H1 (cell line): Measurements from ENCODE around the gene MED16. TPM values are rescaled to one million over a fixed set of nuclear protein-coding genes. Genes with fewer than 3 reads are reported as not detected.

Experiments used
- CTCF ChIA-PET: fragments of 300-600 bp; sonication (Branson Sonifier 250); formaldehyde crosslinking; loops from one replicate; lab custom pipeline; 2021; ENCODE audit not compliant: partially characterized antibody; lab: Charles Lee
- POLR2A ChIA-PET: fragments of 300-600 bp; sonication (Branson Sonifier 250); formaldehyde crosslinking; loops from one replicate; lab custom pipeline; 2021; ENCODE audit warnings: inconsistent platforms; ENCODE audit not compliant: partially characterized antibody; lab: Charles Lee
- DNase-seq, 2 experiments: peaks; one replicate each; pipeline versions ENCODE4 v3.0.0 to v3.0.0-alpha.2; 2010 to 2022; ENCODE audit warnings: low spot score in 2 of 2, low read depth in 1 of 2, mixed read lengths in 1 of 2
- FAIRE-seq: peaks from 2 replicates; lab custom pipeline; 2011; peaks lifted over from hg19 to GRCh38; lab: Jason Lieb, UNC
- H2AFZ ChIP-seq: 2 replicates; pipeline ENCODE4 v1.8.1; 2012; ENCODE audit warnings: low read length, inconsistent platforms
- H2AK5ac ChIP-seq: 2 replicates; pipeline ENCODE4 v1.6.1; 2013; ENCODE audit warnings: low read depth, low read length
- H2BK120ac ChIP-seq: replicated peaks from 2 replicates; pipeline ENCODE3; 2013; ENCODE audit warnings: low read depth, low read length, inconsistent platforms
- H2BK12ac ChIP-seq: 2 replicates; pipeline ENCODE4 v1.6.1; 2013; ENCODE audit warnings: low read depth, low read length
- H2BK15ac ChIP-seq: 2 replicates; pipeline ENCODE4 v1.6.1; 2013; ENCODE audit warnings: low read length
- H2BK20ac ChIP-seq: 2 replicates; pipeline ENCODE4 v1.6.1; 2013; ENCODE audit warnings: low read length
- H2BK5ac ChIP-seq: 2 replicates; pipeline ENCODE4 v1.6.1; 2013; ENCODE audit warnings: low read depth, low read length
- H3K14ac ChIP-seq: 2 replicates; pipeline ENCODE4 v1.6.1; 2013; ENCODE audit warnings: inconsistent platforms; ENCODE audit not compliant: insufficient read length
- H3K18ac ChIP-seq: 2 replicates; pipeline ENCODE4 v1.6.1; 2013; ENCODE audit warnings: low read length; ENCODE audit errors: extremely low read depth
- H3K23ac ChIP-seq: 2 replicates; pipeline ENCODE4 v1.6.1; 2013; ENCODE audit warnings: inconsistent platforms; ENCODE audit not compliant: insufficient read length
- H3K23me2 ChIP-seq: 2 replicates; pipeline ENCODE4 v1.6.1; 2013; ENCODE audit warnings: low read depth, low read length
- H3K27ac ChIP-seq: 2 replicates; pipeline ENCODE4 v1.6.1; 2011; ENCODE audit warnings: low read depth, low read length, inconsistent platforms
- H3K27me3 ChIP-seq, 4 experiments: replicated peaks in 1 of 4; 1 replicate in 1 of 4; 2 replicates in 3 of 4; pipeline versions ENCODE4 v1.6.1 to v1.8.1; 2011 to 2013; ENCODE audit warnings: low read length in 3 of 4, mild to moderate bottlenecking in 3 of 4, inconsistent platforms in 2 of 4, mixed read lengths in 2 of 4, moderate library complexity in 1 of 4; ENCODE audit not compliant: control insufficient read depth in 3 of 4, insufficient read depth in 3 of 4; ENCODE audit errors: extremely low read depth in 1 of 4
- H3K36me3 ChIP-seq, 4 experiments: 2 replicates each; pipeline versions ENCODE4 v1.6.1 to v1.8.1; 2011 to 2013; ENCODE audit warnings: mild to moderate bottlenecking in 4 of 4, low read length in 3 of 4, moderate library complexity in 2 of 4, control low read depth in 1 of 4, inconsistent platforms in 1 of 4; ENCODE audit not compliant: insufficient read depth in 4 of 4, control insufficient read depth in 2 of 4
- H3K4ac ChIP-seq: replicated peaks from 2 replicates; pipeline ENCODE3; 2013; ENCODE audit warnings: low read length, low read depth, mixed read lengths, inconsistent platforms; ENCODE audit not compliant: insufficient read length
- H3K4me1 ChIP-seq, 4 experiments: replicated peaks in 1 of 4; 1 replicate in 1 of 4; 2 replicates in 3 of 4; pipeline versions ENCODE4 v1.6.1 to v1.8.1; 2011 to 2013; ENCODE audit warnings: low read length in 3 of 4, inconsistent platforms in 2 of 4, mixed read lengths in 1 of 4; ENCODE audit not compliant: insufficient read depth in 4 of 4, control insufficient read depth in 3 of 4
- H3K4me2 ChIP-seq, 2 experiments: 2 replicates each; pipeline versions ENCODE4 v1.6.1 to v1.8.1; 2011 to 2013; ENCODE audit warnings: low read depth in 2 of 2, low read length in 2 of 2, control low read depth in 1 of 2, inconsistent platforms in 1 of 2, mild to moderate bottlenecking in 1 of 2; ENCODE audit not compliant: insufficient read depth in 1 of 2
- H3K4me3 ChIP-seq, 4 experiments: fragments of 200-600, 300-600 bp in 1 of 4; sonication (generic), shearing (Covaris generic), sonication (Bioruptor Twin) in 1 of 4; 2 replicates each; pipeline versions ENCODE4 v1.5.1 to v1.8.1; 2011 to 2016; ENCODE audit warnings: low read length in 4 of 4, low read depth in 3 of 4, control low read depth in 2 of 4, inconsistent platforms in 2 of 4, mild to moderate bottlenecking in 2 of 4, mixed read lengths in 1 of 4, moderate library complexity in 1 of 4; ENCODE audit not compliant: insufficient read depth in 2 of 4; ENCODE audit errors: extremely low read depth in 1 of 4
- H3K56ac ChIP-seq: replicated peaks from 2 replicates; pipeline ENCODE3; 2013; ENCODE audit warnings: low read depth, mild to moderate bottlenecking, mixed read lengths, low read length, inconsistent platforms; ENCODE audit not compliant: insufficient read length
- H3K79me1 ChIP-seq: 2 replicates; pipeline ENCODE4 v1.6.1; 2013; ENCODE audit warnings: low read depth, low read length, control low read depth
- H3K79me2 ChIP-seq, 2 experiments: 2 replicates each; pipeline versions ENCODE4 v1.6.1 to v1.8.1; 2012 to 2013; ENCODE audit warnings: low read length in 2 of 2, mild to moderate bottlenecking in 2 of 2, inconsistent platforms in 1 of 2; ENCODE audit not compliant: insufficient read depth in 2 of 2, control insufficient read depth in 1 of 2
- H3K9ac ChIP-seq, 4 experiments: replicated peaks in 1 of 4; 1 replicate in 1 of 4; 2 replicates in 3 of 4; pipeline versions ENCODE4 v1.6.1 to v1.8.1; 2011 to 2013; ENCODE audit warnings: low read depth in 3 of 4, low read length in 3 of 4, control low read depth in 2 of 4, mild to moderate bottlenecking in 2 of 4, moderate library complexity in 2 of 4, inconsistent platforms in 1 of 4; ENCODE audit errors: extremely low read depth in 1 of 4
- H3K9me3 ChIP-seq, 2 experiments: 2 replicates each; pipeline versions ENCODE4 v1.6.1 to v1.8.1; 2012 to 2013; ENCODE audit warnings: mild to moderate bottlenecking in 2 of 2, moderate library complexity in 2 of 2, control low read depth in 1 of 2, inconsistent platforms in 1 of 2, low read depth in 1 of 2, low read length in 1 of 2, mixed read lengths in 1 of 2; ENCODE audit not compliant: insufficient read depth in 2 of 2
- H4K20me1 ChIP-seq, 2 experiments: replicated peaks in 1 of 2; 2 replicates each; pipeline versions ENCODE3 to v1.8.1; 2011 to 2013; ENCODE audit warnings: inconsistent platforms in 2 of 2, low read length in 2 of 2, mild to moderate bottlenecking in 1 of 2; ENCODE audit not compliant: insufficient read depth in 2 of 2, control insufficient read depth in 1 of 2
- H4K5ac ChIP-seq: 2 replicates; pipeline ENCODE4 v1.6.1; 2013; ENCODE audit warnings: low read length, low read depth, mixed read lengths, inconsistent platforms; ENCODE audit not compliant: insufficient read length
- H4K8ac ChIP-seq: 2 replicates; pipeline ENCODE4 v1.8.0; 2013; ENCODE audit warnings: mild to moderate bottlenecking, moderate library complexity, low read length, inconsistent platforms; ENCODE audit not compliant: insufficient read depth; ENCODE audit errors: extremely low read depth
- H4K91ac ChIP-seq: replicated peaks from 2 replicates; pipeline ENCODE3; 2013; ENCODE audit warnings: low read length, mixed read lengths, inconsistent platforms; ENCODE audit not compliant: insufficient read length
- ASH2L ChIP-seq: fragments of 200-600, 300-600 bp; sonication (generic); IDR thresholded peaks from one replicate; pipeline ENCODE4 v1.7.1; 2017; ENCODE audit warnings: low read length
- BACH1 ChIP-seq: IDR thresholded peaks from 2 replicates; pipeline ENCODE4 v1.6.1; 2012; ENCODE audit warnings: low read length, improper control_type of control experiment
- BRCA1 ChIP-seq: IDR thresholded peaks from 2 replicates; pipeline ENCODE4 v1.6.1; 2012; ENCODE audit warnings: low read depth, low read length, improper control_type of control experiment
- CHD1 ChIP-seq: IDR thresholded peaks from 2 replicates; pipeline ENCODE4 v1.6.1; 2012; ENCODE audit warnings: low read depth, low read length, improper control_type of control experiment
- HDAC6 ChIP-seq: IDR thresholded peaks from one replicate; pipeline ENCODE4 v1.7.1; 2012; ENCODE audit warnings: low read depth, mild to moderate bottlenecking, inconsistent platforms, low read length, moderate library complexity
- MAFK ChIP-seq: IDR thresholded peaks from 2 replicates; pipeline ENCODE4 v1.6.1; 2012; ENCODE audit warnings: low read depth, mild to moderate bottlenecking, improper control_type of control experiment, low read length
- PHF8 ChIP-seq: fragments of 200-600 bp; sonication (generic); conservative IDR thresholded peaks from 2 replicates; pipeline ENCODE4 v1.7.1; 2012; ENCODE audit warnings: low read depth, mild to moderate bottlenecking, inconsistent platforms, low read length, moderate library complexity
- POU5F1 ChIP-seq: IDR thresholded peaks from 2 replicates; pipeline ENCODE4 v1.6.1; 2011; ENCODE audit warnings: low read depth, mild to moderate bottlenecking, low read length, moderate library complexity
- RBBP5 ChIP-seq: IDR thresholded peaks from 2 replicates; pipeline ENCODE4 v1.7.1; 2012; ENCODE audit warnings: low read depth, mild to moderate bottlenecking, inconsistent platforms, low read length, moderate library complexity, borderline replicate concordance
- RFX5 ChIP-seq: IDR thresholded peaks from 2 replicates; pipeline ENCODE4 v1.6.1; 2011; ENCODE audit warnings: low read depth, low read length, improper control_type of control experiment, borderline replicate concordance
- SIX5 ChIP-seq: IDR thresholded peaks from 2 replicates; pipeline ENCODE4 v1.6.1; 2011; ENCODE audit warnings: mild to moderate bottlenecking, low read depth, low read length
- SP2 ChIP-seq: IDR thresholded peaks from 2 replicates; pipeline ENCODE4 v1.6.1; 2012; ENCODE audit warnings: mild to moderate bottlenecking, low read length, inconsistent platforms
- SUZ12 ChIP-seq: fragments of 200-600 bp; sonication (generic); IDR thresholded peaks from 2 replicates; pipeline ENCODE4 v1.6.1; 2012; ENCODE audit warnings: mild to moderate bottlenecking, inconsistent platforms, low read length, moderate library complexity, mixed read lengths
- YY1 ChIP-seq: IDR thresholded peaks from 2 replicates; pipeline ENCODE4 v1.6.1; 2011; ENCODE audit warnings: low read depth, mild to moderate bottlenecking, low read length
- ZNF274 ChIP-seq: IDR thresholded peaks from 2 replicates; pipeline ENCODE4 v1.7.0; 2012; ENCODE audit warnings: low read length, borderline replicate concordance; ENCODE audit errors: extremely low read depth
- WGBS, 2 experiments: shearing (Covaris generic) in 1 of 2; methylation state at CpG; one replicate each; pipeline versions ENCODE4 v1.1.6 to v1.1.7; 2013 to 2015; ENCODE audit warnings: low lambda C conversion rate in 2 of 2, mixed read lengths in 2 of 2, inconsistent platforms in 1 of 2, low coverage in 1 of 2, missing lambda C conversion rate in 1 of 2; ENCODE audit not compliant: insufficient replicate concordance in 2 of 2, insufficient coverage in 1 of 2, insufficient read length in 1 of 2; ENCODE audit errors: extremely low coverage in 1 of 2, missing lambda C conversion rate in 1 of 2; 5-methylcytosine and 5-hydroxymethylcytosine counted together
- polyA plus RNA-seq, 7 experiments: library from polyadenylated mRNA; depleted of rRNA in 3 of 7; stranded (reverse) in 5 of 7; unstranded in 2 of 7; fragments of >200 nt in 5 of 7; fragments of 200-250 nt in 2 of 7; gene quantifications; 1 replicate in 5 of 7; 2 replicates in 1 of 7; 4 replicates in 1 of 7; pipeline versions ENCODE4 v1.2.1 to v1.2.3, GENCODE V29; 2011 to 2013; ENCODE audit warnings: missing spikeins in 2 of 7, mixed read lengths in 2 of 7
- total RNA-seq: library from RNA; stranded (reverse); fragmentation: NEBNext Ultra II Directional; extraction: Animal tissue kit (Norgen Biotek cat#: 25700); gene quantifications from 2 replicates; pipeline ENCODE4 v1.2.1, GENCODE V29; 2021

Gene MED16
- total and polyA plus RNA-seq, 2 of the 8 experiments (the other 6 are each of a cell fraction or from before 2014, with no cell fraction given) = 51.0 to 67.2 TPM

DNA sequence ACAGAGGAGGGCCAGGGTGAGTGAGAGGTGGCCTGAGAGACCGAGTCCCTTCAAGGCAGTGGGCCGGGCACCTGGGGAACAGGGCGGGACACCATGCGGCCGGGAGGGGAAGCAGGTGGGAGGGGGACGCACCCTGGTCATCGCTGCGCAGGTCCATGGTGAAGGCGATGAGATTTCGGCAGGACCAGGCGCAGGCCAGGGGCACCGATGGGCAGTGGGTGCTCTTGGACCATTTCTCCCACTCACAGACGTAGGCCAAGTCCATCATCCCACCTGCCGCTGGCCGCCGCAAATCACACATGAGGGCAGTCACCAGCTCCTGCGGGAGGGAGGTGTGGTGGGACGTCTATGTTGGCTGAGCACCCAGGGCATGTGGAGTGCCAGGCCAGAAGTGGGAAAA, 2.2 kb downstream of the MED16 start:
- Histone ChIP-seq H3K4me1 (peaks cover 0 to 5% (median under 1%) of the 10 kb centered on the region in 4 experiments; a peak in 3 of 7 replicates), H3K79me1 (peaks cover 7% of the 10 kb centered on the region), H3K14ac (no peak overlapping the region), H3K79me2 (no peaks in the 10 kb centered on the region; a peak in 1 of 4 replicates), H3K36me3 (peaks cover 0 to 13% (median 7%) of the 10 kb centered on the region in 4 experiments; a peak in 3 of 8 replicates), H3K4ac (no peak overlapping the region), H3K23me2 (peaks cover 3% of the 10 kb centered on the region; the same call in 1 of the 2 replicates), H3K27me3 (no peaks in the 10 kb centered on the region), H2AFZ (no peak overlapping the region), H2AK5ac (no peak overlapping the region), H2BK5ac (no peak overlapping the region), H3K4me2 (no peak overlapping the region), H2BK20ac (no peak overlapping the region), H3K4me3 (no peak overlapping the region), H4K5ac (no peak overlapping the region), H4K20me1 (peaks cover under 1 to 13% of the 10 kb centered on the region in 2 experiments), H2BK12ac (no peak overlapping the region), H3K56ac (no peak overlapping the region), H4K8ac (no peak overlapping the region), H3K9me3 (no peaks in the 10 kb centered on the region), H2BK120ac (no peak overlapping the region), H4K91ac (no peak overlapping the region), H3K27ac (no peak overlapping the region), H3K18ac (no peak overlapping the region), H3K9ac (no peak overlapping the region), H3K23ac (no peak overlapping the region), H2BK15ac (no peak overlapping the region)
- FAIRE-seq (no peak), DNase-seq (no peak)
- POLR2A ChIA-PET = interaction anchor here (1.0 to 8.8 kb wide), 2 partner anchors 13 to 28 kb away, joined by 3 to 82 read pairs; no protein-coding TSS in a partner anchor
- 94% methylated on average over 9 of the region's 18 CpGs; no CpG with 5 or more reads in 1 of the 2 experiments for WGBS, 2 experiments
- CTCF ChIA-PET = no interaction called here
- no peak for TF ChIP-seq ZNF274
- no peak for TF ChIP-seq HDAC6
- no peak for TF ChIP-seq RBBP5
- no peak for TF ChIP-seq SUZ12
- TF ChIP-seq CHD1 = no peak
- no peak for TF ChIP-seq PHF8
- TF ChIP-seq YY1 = no peak
- TF ChIP-seq BACH1 = no peak
- TF ChIP-seq RFX5 = no peak
- TF ChIP-seq SIX5 = no peak
- TF ChIP-seq ASH2L = no peak
- no peak for TF ChIP-seq BRCA1
- no peak for TF ChIP-seq MAFK
- TF ChIP-seq POU5F1 = no peak
- TF ChIP-seq SP2 = no peak
